ENCODE data around the gene AQP3. TPM values are rescaled to one million over a fixed set of nuclear protein-coding genes. Genes with fewer than 3 reads are reported as not detected.
A peak's percentile ranks its signal among the peaks of the same experiment; 100 is the strongest.

The AQP3 gene
- total and polyA plus RNA-seq, 2 of the 8 experiments (the other 6 are each of a cell fraction or from before 2014, with no cell fraction given) = 2.6 to 7.6 TPM

- TF ChIP-seq GTF2F1 (IDR thresholded peaks at IDR 0.05; ENCODE audit: borderline replicate concordance, low read depth, low read length) = no peak
- TF ChIP-seq SRF (IDR thresholded peaks at IDR 0.05; ENCODE audit: low read depth, low read length) = no peak
- TF ChIP-seq SP2 (IDR thresholded peaks at IDR 0.05; ENCODE audit: low read length) = no peak
- no peak for TF ChIP-seq GABPA (IDR thresholded peaks at IDR 0.05; ENCODE audit: borderline replicate concordance, insufficient read depth, low read length)
- TF ChIP-seq ATF2 (IDR thresholded peaks at IDR 0.05; ENCODE audit: low read length) = no peak
- TF ChIP-seq EGR1 (IDR thresholded peaks at IDR 0.05; ENCODE audit: borderline replicate concordance, low read depth, low read length) = peak; percentile 24; the same call in 1 of the 2 replicates
- no peak for TF ChIP-seq CHD1 (IDR thresholded peaks at IDR 0.05; ENCODE audit: low read depth, low read length)
- TF ChIP-seq SAP30 (IDR thresholded peaks at IDR 0.05; ENCODE audit: insufficient read depth, insufficient replicate concordance, low read length) = peak; percentile 76
- TF ChIP-seq JUND (IDR thresholded peaks at IDR 0.05; ENCODE audit: low read length) = no peak
- no peak for TF ChIP-seq BRCA1 (IDR thresholded peaks at IDR 0.05; ENCODE audit: low read depth, low read length)
- peak; percentile 72 for TF ChIP-seq MAX (IDR thresholded peaks at IDR 0.05)
Observed at GRCh38 chr9:33446946-33447798, at the start of gene AQP3 (continued).
